H9 (cell line): ENCODE results near the gene CHCHD3. TPM values are rescaled to one million over a fixed set of nuclear protein-coding genes. Genes with fewer than 3 reads are reported as not detected.
A peak's percentile ranks its signal among the peaks of the same experiment; 100 is the strongest.

Source experiments
- DNase-seq: peaks from one replicate; pipeline ENCODE4 v3.0.0-alpha.2; 2017
- H2AFZ ChIP-seq: one replicate; pipeline ENCODE4 v1.6.1; 2013; ENCODE audit warnings: mild to moderate bottlenecking, low read length, control low read depth, moderate library complexity
- H2AK5ac ChIP-seq: 2 replicates; pipeline ENCODE4 v1.6.1; 2013; ENCODE audit warnings: low read length, control low read depth, mixed read lengths; ENCODE audit not compliant: insufficient read length
- H2BK120ac ChIP-seq: one replicate; pipeline ENCODE4 v1.6.1; 2013; ENCODE audit warnings: low read depth, mild to moderate bottlenecking, low read length, control low read depth, inconsistent platforms; ENCODE audit not compliant: poor library complexity, severe bottlenecking
- H2BK12ac ChIP-seq: 2 replicates; pipeline ENCODE4 v1.6.1; 2013; ENCODE audit warnings: low read length, control low read depth, mixed read lengths, low read depth; ENCODE audit not compliant: insufficient read length
- H2BK15ac ChIP-seq: 2 replicates; pipeline ENCODE4 v1.6.1; 2013; ENCODE audit warnings: low read depth, low read length, control low read depth
- H2BK20ac ChIP-seq: one replicate; pipeline ENCODE4 v1.6.1; 2013; ENCODE audit warnings: low read depth, mild to moderate bottlenecking, low read length, control low read depth, inconsistent platforms; ENCODE audit not compliant: poor library complexity, severe bottlenecking
- H2BK5ac ChIP-seq: 2 replicates; pipeline ENCODE4 v1.6.1; 2013; ENCODE audit warnings: low read length, control low read depth, mixed read lengths; ENCODE audit not compliant: insufficient read length
- H3K14ac ChIP-seq: 2 replicates; pipeline ENCODE4 v1.6.1; 2013; ENCODE audit warnings: low read length, control low read depth; ENCODE audit not compliant: insufficient read depth
- H3K18ac ChIP-seq: 2 replicates; pipeline ENCODE4 v1.6.1; 2013; ENCODE audit warnings: low read depth, mild to moderate bottlenecking, mixed read lengths, low read length, control low read depth; ENCODE audit not compliant: insufficient read length
- H3K23ac ChIP-seq: 2 replicates; pipeline ENCODE4 v1.6.1; 2013; ENCODE audit warnings: low read length, control low read depth, mixed read lengths, low read depth; ENCODE audit not compliant: insufficient read length
- H3K23me2 ChIP-seq: 2 replicates; pipeline ENCODE4 v1.6.1; 2013; ENCODE audit warnings: low read depth, mild to moderate bottlenecking, mixed read lengths, low read length, control low read depth; ENCODE audit not compliant: insufficient read length, poor library complexity, severe bottlenecking
- H3K27ac ChIP-seq: 2 replicates; pipeline ENCODE4 v1.5.1; 2013; ENCODE audit warnings: low read length, control low read depth, mixed read lengths, low read depth; ENCODE audit not compliant: insufficient read length
- H3K27me3 ChIP-seq: 2 replicates; pipeline ENCODE4 v1.6.1; 2013; ENCODE audit warnings: low read length, control low read depth, inconsistent platforms; ENCODE audit not compliant: insufficient read depth
- H3K4ac ChIP-seq: 2 replicates; pipeline ENCODE4 v1.6.1; 2013; ENCODE audit warnings: low read depth, mild to moderate bottlenecking, control low read depth, inconsistent platforms, low read length, moderate library complexity
- H3K4me1 ChIP-seq: 2 replicates; pipeline ENCODE4 v1.6.1; 2013; ENCODE audit warnings: low read length, control low read depth, inconsistent platforms; ENCODE audit not compliant: insufficient read depth
- H3K4me2 ChIP-seq: 2 replicates; pipeline ENCODE4 v1.6.1; 2013; ENCODE audit warnings: low read length, control low read depth, mixed read lengths; ENCODE audit not compliant: insufficient read length, insufficient read depth
- H3K56ac ChIP-seq: 2 replicates; pipeline ENCODE4 v1.6.1; 2013; ENCODE audit warnings: low read depth, mild to moderate bottlenecking, mixed read lengths, low read length, control low read depth; ENCODE audit not compliant: insufficient read length
- H3K79me1 ChIP-seq: 2 replicates; pipeline ENCODE4 v1.6.1; 2013; ENCODE audit warnings: low read depth, mild to moderate bottlenecking, moderate library complexity, low read length, control low read depth, inconsistent platforms; ENCODE audit not compliant: insufficient read depth, poor library complexity, severe bottlenecking
- H3K79me2 ChIP-seq: 2 replicates; pipeline ENCODE4 v1.6.1; 2013; ENCODE audit warnings: low read length, control low read depth, inconsistent platforms; ENCODE audit not compliant: insufficient read depth
- H3K9ac ChIP-seq: 2 replicates; pipeline ENCODE4 v1.6.1; 2013; ENCODE audit warnings: low read length, control low read depth, mixed read lengths; ENCODE audit not compliant: insufficient read length; ENCODE audit errors: extremely low read depth
- H3K9me3 ChIP-seq: one replicate; pipeline ENCODE4 v1.6.1; 2013; ENCODE audit warnings: low read depth, low read length, inconsistent platforms; ENCODE audit not compliant: control insufficient read depth
- H3T11ph ChIP-seq: one replicate; pipeline ENCODE4 v1.6.1; 2013; ENCODE audit warnings: mild to moderate bottlenecking, low read length, control low read depth, inconsistent platforms
- H4K20me1 ChIP-seq: one replicate; pipeline ENCODE4 v1.6.1; 2013; ENCODE audit not compliant: control insufficient read depth, insufficient read length, insufficient read depth
- H4K5ac ChIP-seq: 2 replicates; pipeline ENCODE4 v1.6.1; 2013; ENCODE audit warnings: low read depth, mild to moderate bottlenecking, mixed read lengths, low read length, control low read depth; ENCODE audit not compliant: insufficient read length
- H4K8ac ChIP-seq: replicated peaks from 2 replicates; pipeline ENCODE4 v1.6.1; 2013; ENCODE audit warnings: low read length, control low read depth, mixed read lengths, low read depth; ENCODE audit not compliant: insufficient read length
- H4K91ac ChIP-seq: 2 replicates; pipeline ENCODE4 v1.6.1; 2013; ENCODE audit warnings: low read depth, mild to moderate bottlenecking, moderate library complexity, mixed read lengths, low read length, control low read depth; ENCODE audit not compliant: insufficient read length
- H3K27ac Mint-ChIP-seq, 3 experiments: 2 replicates in 2 of 3; 3 replicates in 1 of 3; pipeline ENCODE4 v1.8.0; 2020 to 2021; ENCODE audit warnings: mixed read lengths in 3 of 3, mild to moderate bottlenecking in 1 of 3, moderate library complexity in 1 of 3
- H3K27me3 Mint-ChIP-seq: 2 replicates; pipeline ENCODE4 v1.8.0; 2021; ENCODE audit warnings: low read depth, mild to moderate bottlenecking, moderate library complexity, mixed read lengths
- H3K36me3 Mint-ChIP-seq, 3 experiments: 2 replicates in 2 of 3; 3 replicates in 1 of 3; pipeline ENCODE4 v1.8.0; 2020 to 2021; ENCODE audit warnings: low read depth in 3 of 3, mixed read lengths in 3 of 3; ENCODE audit not compliant: insufficient read depth in 1 of 3
- H3K4me1 Mint-ChIP-seq, 2 experiments: 2 replicates each; pipeline ENCODE4 v1.8.0; 2020; ENCODE audit warnings: mixed read lengths in 2 of 2
- H3K4me3 Mint-ChIP-seq, 2 experiments: 2 replicates in 1 of 2; 3 replicates in 1 of 2; pipeline ENCODE4 v1.8.0; 2020 to 2021; ENCODE audit warnings: mild to moderate bottlenecking in 2 of 2, mixed read lengths in 2 of 2, moderate library complexity in 1 of 2
- H3K9me3 Mint-ChIP-seq, 2 experiments: 2 replicates in 1 of 2; 3 replicates in 1 of 2; pipeline ENCODE4 v1.8.0; 2020; ENCODE audit warnings: mild to moderate bottlenecking in 2 of 2, mixed read lengths in 2 of 2, moderate library complexity in 1 of 2
- total RNA-seq: library from RNA; stranded (reverse); gene quantifications from 2 replicates; pipeline ENCODE4 v1.2.1, GENCODE V29; 2021
- TF ChIP-seq, protein P1 (sequence below): fragments of 200-600 bp; sonication (generic); conservative IDR thresholded peaks from 3 replicates; pipeline ENCODE4 v1.8.0; 2021; ENCODE audit warnings: antibody characterized with exemption, mild to moderate bottlenecking

Gene CHCHD3
- total RNA-seq, 1 experiment from 2014 or later, result 104 TPM

DNA sequence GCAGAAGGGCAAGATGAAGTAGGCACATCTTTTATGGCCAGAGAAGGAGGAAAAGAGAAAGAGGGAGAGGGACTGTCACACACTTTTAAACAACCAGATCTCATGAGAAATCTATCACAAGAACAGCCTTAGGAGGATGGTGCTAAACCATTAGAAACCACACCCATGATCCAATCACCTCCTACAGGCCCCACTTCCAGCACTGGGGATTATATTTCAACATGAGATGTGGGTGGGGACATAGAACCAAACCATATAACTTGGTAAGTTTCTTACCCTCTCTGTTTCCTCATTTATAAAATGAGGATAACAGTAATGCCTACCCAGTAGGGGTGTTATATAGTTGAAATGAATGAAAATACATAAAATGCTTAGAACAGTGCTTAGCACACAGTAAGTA, 66.0 kb downstream of the CHCHD3 start:
- no peaks in the 10 kb centered on the region for H3K27me3 ChIP-seq
- no peak overlapping the region for H3K56ac ChIP-seq
- no peak for DNase-seq
- no peak overlapping the region for H2BK120ac ChIP-seq
- peaks cover 3% of the 10 kb centered on the region; the same call in 1 of the 2 replicates for H3K79me2 ChIP-seq
- H4K20me1 ChIP-seq, result no peaks in the 10 kb centered on the region
- H3K79me1 ChIP-seq, result peaks cover 3% of the 10 kb centered on the region
- Mint-ChIP-seq H3K27ac (0 out of 7 replicates have a peak overlapping the region, but pooled peaks of 1 of the 3 experiments have one; percentile 12), H3K36me3 (peaks cover 0 to 4% (median 0%) of the 10 kb centered on the region in 3 experiments; a peak in 2 of 7 replicates), H3K27me3 (no peaks in the 10 kb centered on the region), H3K4me3 (no peak overlapping the region), H3K9me3 (no peaks in the 10 kb centered on the region), H3K4me1 (peaks cover 9 to 16% of the 10 kb centered on the region in 2 experiments)
- no peak overlapping the region for H4K91ac ChIP-seq
- no peak overlapping the region for H3K4me2 ChIP-seq
- H3K18ac ChIP-seq, result no peak overlapping the region
- H4K5ac ChIP-seq, result no peak overlapping the region
- H3K4me1 ChIP-seq, result peaks cover 7% of the 10 kb centered on the region
- H3K23ac ChIP-seq, result no peak overlapping the region
- no peak overlapping the region for H3K14ac ChIP-seq
- TF ChIP-seq, protein P1, sequence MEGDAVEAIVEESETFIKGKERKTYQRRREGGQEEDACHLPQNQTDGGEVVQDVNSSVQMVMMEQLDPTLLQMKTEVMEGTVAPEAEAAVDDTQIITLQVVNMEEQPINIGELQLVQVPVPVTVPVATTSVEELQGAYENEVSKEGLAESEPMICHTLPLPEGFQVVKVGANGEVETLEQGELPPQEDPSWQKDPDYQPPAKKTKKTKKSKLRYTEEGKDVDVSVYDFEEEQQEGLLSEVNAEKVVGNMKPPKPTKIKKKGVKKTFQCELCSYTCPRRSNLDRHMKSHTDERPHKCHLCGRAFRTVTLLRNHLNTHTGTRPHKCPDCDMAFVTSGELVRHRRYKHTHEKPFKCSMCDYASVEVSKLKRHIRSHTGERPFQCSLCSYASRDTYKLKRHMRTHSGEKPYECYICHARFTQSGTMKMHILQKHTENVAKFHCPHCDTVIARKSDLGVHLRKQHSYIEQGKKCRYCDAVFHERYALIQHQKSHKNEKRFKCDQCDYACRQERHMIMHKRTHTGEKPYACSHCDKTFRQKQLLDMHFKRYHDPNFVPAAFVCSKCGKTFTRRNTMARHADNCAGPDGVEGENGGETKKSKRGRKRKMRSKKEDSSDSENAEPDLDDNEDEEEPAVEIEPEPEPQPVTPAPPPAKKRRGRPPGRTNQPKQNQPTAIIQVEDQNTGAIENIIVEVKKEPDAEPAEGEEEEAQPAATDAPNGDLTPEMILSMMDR, result no peak
- no peak overlapping the region for H2AFZ ChIP-seq
- H3T11ph ChIP-seq, result no peak overlapping the region
- H2BK20ac ChIP-seq, result no peak overlapping the region
- H3K23me2 ChIP-seq, result no peaks in the 10 kb centered on the region
- H2BK15ac ChIP-seq, result no peak overlapping the region
- no peak overlapping the region for H3K27ac ChIP-seq
- no peak overlapping the region for H3K4ac ChIP-seq
- no peak overlapping the region for H2AK5ac ChIP-seq
- no peaks in the 10 kb centered on the region for H3K9me3 ChIP-seq
- H2BK12ac ChIP-seq, result no peak overlapping the region
- no peak overlapping the region for H2BK5ac ChIP-seq
- H3K9ac ChIP-seq, result no peak overlapping the region
- no peak overlapping the region for H4K8ac ChIP-seq
